Left lung (tissue), 14 donors: ENCODE measurements around the gene HMGN2. TPM values are rescaled to one million over a fixed set of nuclear protein-coding genes. Genes with fewer than 3 reads are reported as not detected.

Source experiments
- ATAC-seq: fragments of 200-7000 bp; cut with Tn5 transposase; one replicate; pipeline ENCODE4 v1.9.1; 2020; ENCODE audit warnings: moderate library complexity
- DNase-seq, 4 donors: peaks; one replicate each; pipeline ENCODE4 v3.0.0-alpha.2; 2013 to 2020
- H3K27ac ChIP-seq, 2 donors: fragments of 200-600 bp; sonication (generic) in 1 of 2; one replicate each; pipeline versions ENCODE4 v1.5.0 to v1.8.0; 2020 to 2021
- H3K27me3 ChIP-seq, 2 donors: fragments of 200-600 bp; sonication (generic) in 1 of 2; one replicate each; pipeline versions ENCODE4 v1.5.0 to v1.8.0; 2020 to 2021
- H3K36me3 ChIP-seq, 2 donors: fragments of 200-600 bp; sonication (generic) in 1 of 2; one replicate each; pipeline versions ENCODE4 v1.5.0 to v1.8.0; 2020 to 2021
- H3K4me1 ChIP-seq, 2 donors: fragments of 200-600 bp; one replicate each; pipeline ENCODE4 v1.8.0; 2021
- H3K4me3 ChIP-seq, 2 donors: fragments of 200-600 bp; sonication (generic) in 1 of 2; one replicate each; pipeline versions ENCODE4 v1.5.0 to v1.8.0; 2020 to 2021; ENCODE audit warnings: mild to moderate bottlenecking in 1 of 2
- H3K9me3 ChIP-seq, 2 donors: fragments of 200-600 bp; sonication (generic) in 1 of 2; one replicate each; pipeline versions ENCODE4 v1.5.0 to v1.8.0; 2020 to 2021
- intact Hi-C, 2 donors: fragments of 100-400 bp; cut with DNase I; formaldehyde crosslinking; loops; one replicate each; pipeline versions ENCODE4 v1.11.2 to v1.14.2; 2022
- long read RNA-seq, 12 donors: library from polyadenylated mRNA in 2 of 12; unstranded in 2 of 12; transcript quantifications; one replicate each; pipeline ENCODE4 v2.0.0 and lab custom pipeline, GENCODE V29; 2019 to 2026
- polyA plus RNA-seq, 6 donors: library from polyadenylated mRNA; unstranded; fragments of 120-200 nt; gene quantifications; one replicate each; pipeline ENCODE4 v1.2.1, GENCODE V29; 2013; ENCODE audit not compliant: insufficient read length in 6 of 6
- total RNA-seq, 2 donors: library from RNA; stranded (reverse); fragmentation: NEBNext Ultra II Directional; extraction: Animal tissue kit (Norgen Biotek cat#: 25700); gene quantifications; one replicate each; pipeline ENCODE4 v1.2.1, GENCODE V29; 2021
- TF ChIP-seq, protein P1 (sequence below), 2 donors: fragments of 200-600 bp; sonication (generic) in 1 of 2; IDR thresholded peaks; one replicate each; pipeline versions ENCODE4 v1.5.0 to v1.8.0; 2021; ENCODE audit warnings: antibody characterized with exemption in 2 of 2
- donor health status: DM: no; HTN: yes; CAD: no.
- donor health status: DM: no; HTN: no; CAD: no.

The HMGN2 gene
- 100 to 1,000 TPM; 266 to 355 TPM for total RNA-seq
- polyA plus RNA-seq: 1,000 to 10,000 TPM; 1,030 to 1,494 (median 1,162) TPM
- long read RNA-seq, donor 1, transcript HMGN2-201 (6 exons, 1,191 nt): major isoform, 648 of 1,559 reads
- long read RNA-seq, donor 1, transcript HMGN2-205 (5 exons, 952 nt): minor isoform, 7 of 1,559 reads
- long read RNA-seq, donor 1, partial matches to known transcripts: 819 of 1,559 reads
- long read RNA-seq, donor 1, other reads (novel, unspliced or antisense): 75 of 1,559 reads
- long read RNA-seq, donor 2, transcript HMGN2-201 (6 exons, 1,191 nt): major isoform, 492 of 1,452 reads
- long read RNA-seq, donor 2, transcript HMGN2-209 (2 exons, 1,496 nt): minor isoform, 5 of 1,452 reads
- long read RNA-seq, donor 2, transcript HMGN2-205 (5 exons, 952 nt): minor isoform, 15 of 1,452 reads
- long read RNA-seq, donor 2, partial matches to known transcripts: 899 of 1,452 reads
- long read RNA-seq, donor 2, other reads (novel, unspliced or antisense): 35 of 1,452 reads
- long read RNA-seq, donor 3, transcript HMGN2-201 (6 exons, 1,191 nt): major isoform, 555 of 650 reads
- long read RNA-seq, donor 3, transcript HMGN2-205 (5 exons, 952 nt): minor isoform, 6 of 650 reads
- long read RNA-seq, donor 3, partial matches to known transcripts: 40 of 650 reads
- long read RNA-seq, donor 3, other reads (novel, unspliced or antisense): 42 of 650 reads
- long read RNA-seq, donor 4, transcript HMGN2-201 (6 exons, 1,191 nt): major isoform, 389 of 428 reads
- long read RNA-seq, donor 4, partial matches to known transcripts: 10 of 428 reads
- long read RNA-seq, donor 4, other reads (novel, unspliced or antisense): 23 of 428 reads
- long read RNA-seq, donor 5, transcript HMGN2-201 (6 exons, 1,191 nt): major isoform, 472 of 840 reads
- long read RNA-seq, donor 5, transcript HMGN2-205 (5 exons, 952 nt): minor isoform, 18 of 840 reads
- long read RNA-seq, donor 5, partial matches to known transcripts: 302 of 840 reads
- long read RNA-seq, donor 5, other reads (novel, unspliced or antisense): 43 of 840 reads
- long read RNA-seq, donor 6, transcript HMGN2-209 (2 exons, 1,496 nt): minor isoform, 6 of 669 reads
- long read RNA-seq, donor 6, transcript HMGN2-205 (5 exons, 952 nt): minor isoform, 6 of 669 reads
- long read RNA-seq, donor 6, transcript HMGN2-201 (6 exons, 1,191 nt): major isoform, 535 of 669 reads
- long read RNA-seq, donor 6, partial matches to known transcripts: 78 of 669 reads
- long read RNA-seq, donor 6, other reads (novel, unspliced or antisense): 41 of 669 reads
- long read RNA-seq, donor 7, transcript HMGN2-201 (6 exons, 1,191 nt): major isoform, 286 of 337 reads
- long read RNA-seq, donor 7, transcript HMGN2-205 (5 exons, 952 nt): minor isoform, 6 of 337 reads
- long read RNA-seq, donor 7, partial matches to known transcripts: 20 of 337 reads
- long read RNA-seq, donor 7, other reads (novel, unspliced or antisense): 18 of 337 reads
- long read RNA-seq, donor 8, transcript HMGN2-209 (2 exons, 1,496 nt): minor isoform, 5 of 349 reads
- long read RNA-seq, donor 8, transcript HMGN2-201 (6 exons, 1,191 nt): major isoform, 288 of 349 reads
- long read RNA-seq, donor 8, transcript HMGN2-205 (5 exons, 952 nt): minor isoform, 5 of 349 reads
- long read RNA-seq, donor 8, partial matches to known transcripts: 35 of 349 reads
- long read RNA-seq, donor 8, other reads (novel, unspliced or antisense): 13 of 349 reads
- long read RNA-seq, donor 9, partial matches to known transcripts: 0 of 4 reads
- long read RNA-seq, donor 9, other reads (novel, unspliced or antisense): 0 of 4 reads
- long read RNA-seq, donor 10, transcript HMGN2-201 (6 exons, 1,191 nt): major isoform, 337 of 358 reads
- long read RNA-seq, donor 10, partial matches to known transcripts: 0 of 358 reads
- long read RNA-seq, donor 10, other reads (novel, unspliced or antisense): 13 of 358 reads
- long read RNA-seq, donor 11, transcript HMGN2-201 (6 exons, 1,191 nt): major isoform, 347 of 435 reads
- long read RNA-seq, donor 11, transcript HMGN2-205 (5 exons, 952 nt): minor isoform, 9 of 435 reads
- long read RNA-seq, donor 11, partial matches to known transcripts: 47 of 435 reads
- long read RNA-seq, donor 11, other reads (novel, unspliced or antisense): 25 of 435 reads
- long read RNA-seq, donor 12, transcript HMGN2-201 (6 exons, 1,191 nt): major isoform, 354 of 426 reads
- long read RNA-seq, donor 12, transcript HMGN2-205 (5 exons, 952 nt): minor isoform, 6 of 426 reads
- long read RNA-seq, donor 12, partial matches to known transcripts: 27 of 426 reads
- long read RNA-seq, donor 12, other reads (novel, unspliced or antisense): 31 of 426 reads

DNA sequence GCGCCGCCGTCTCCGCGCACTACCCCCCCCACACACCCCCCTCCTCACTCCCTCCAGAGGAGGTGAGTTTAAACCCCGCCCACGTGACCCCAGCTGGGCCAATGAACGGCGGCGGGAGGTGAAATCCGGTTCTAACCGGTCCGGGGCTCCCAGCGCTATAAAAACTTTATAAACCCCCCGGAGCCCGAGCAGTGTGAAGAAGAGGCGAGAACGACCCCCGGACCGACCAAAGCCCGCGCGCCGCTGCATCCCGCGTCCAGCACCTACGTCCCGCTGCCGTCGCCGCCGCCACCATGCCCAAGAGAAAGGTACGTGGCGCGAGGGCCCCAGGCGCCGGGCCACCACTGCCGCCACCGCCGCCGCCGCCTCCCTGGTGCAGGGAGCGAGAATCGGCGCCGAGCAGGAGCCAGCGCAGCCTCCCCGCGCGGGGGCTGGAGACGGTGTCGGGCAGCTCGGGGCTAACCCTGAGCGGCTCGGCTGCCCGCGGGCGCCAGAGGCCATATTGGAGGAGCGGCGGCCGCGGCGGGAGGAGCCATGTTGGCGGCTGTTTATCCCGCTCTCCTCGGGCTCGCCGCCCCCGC, at the start of gene HMGN2:
TSS of gene HMGN2 (plus strand) at position 121 of the 581 bp plus-strand sequence. CDS start at position 294, 173 bp downstream.
- Histone ChIP-seq H3K4me1 (peaks cover 20 to 44% of the 10 kb centered on the region in 2 donors), H3K4me3 (peak within 1 kb of the TSS; percentile 98), H3K27me3 (no peaks in the 10 kb centered on the region), H3K36me3 (peaks cover 3 to 50% of the 10 kb centered on the region in 2 donors), H3K27ac (peak within 1 kb of the TSS; percentile 99), H3K9me3 (no peaks in the 10 kb centered on the region)
- DNase-seq (peak; percentile 88 to 95 (median 94)), ATAC-seq (peak; percentile 83)
- TF ChIP-seq, protein P1, sequence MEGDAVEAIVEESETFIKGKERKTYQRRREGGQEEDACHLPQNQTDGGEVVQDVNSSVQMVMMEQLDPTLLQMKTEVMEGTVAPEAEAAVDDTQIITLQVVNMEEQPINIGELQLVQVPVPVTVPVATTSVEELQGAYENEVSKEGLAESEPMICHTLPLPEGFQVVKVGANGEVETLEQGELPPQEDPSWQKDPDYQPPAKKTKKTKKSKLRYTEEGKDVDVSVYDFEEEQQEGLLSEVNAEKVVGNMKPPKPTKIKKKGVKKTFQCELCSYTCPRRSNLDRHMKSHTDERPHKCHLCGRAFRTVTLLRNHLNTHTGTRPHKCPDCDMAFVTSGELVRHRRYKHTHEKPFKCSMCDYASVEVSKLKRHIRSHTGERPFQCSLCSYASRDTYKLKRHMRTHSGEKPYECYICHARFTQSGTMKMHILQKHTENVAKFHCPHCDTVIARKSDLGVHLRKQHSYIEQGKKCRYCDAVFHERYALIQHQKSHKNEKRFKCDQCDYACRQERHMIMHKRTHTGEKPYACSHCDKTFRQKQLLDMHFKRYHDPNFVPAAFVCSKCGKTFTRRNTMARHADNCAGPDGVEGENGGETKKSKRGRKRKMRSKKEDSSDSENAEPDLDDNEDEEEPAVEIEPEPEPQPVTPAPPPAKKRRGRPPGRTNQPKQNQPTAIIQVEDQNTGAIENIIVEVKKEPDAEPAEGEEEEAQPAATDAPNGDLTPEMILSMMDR (IDR thresholded peaks at IDR 0.05): no peak
- intact Hi-C loops: no loop called here

- Histone ChIP-seq H3K4me1 (peaks cover 16 to 31% of the 10 kb centered on the region in 2 donors), H3K27me3 (peaks cover 0 to 15% of the 10 kb centered on the region in 2 donors), H3K4me3 (no peak overlapping the region), H3K27ac (no peak overlapping the region), H3K9me3 (no peaks in the 10 kb centered on the region), H3K36me3 (peaks cover 0 to 10% of the 10 kb centered on the region in 2 donors)
- TF ChIP-seq, protein P1 (IDR thresholded peaks at IDR 0.05): no peak
- intact Hi-C loops: no loop called here
- ATAC-seq (no peak), DNase-seq (peak in 2 of 4 donors; percentile 39 to 46)
Measured at GRCh38 chr1:26429721-26430120, 42.5 kb upstream of the HMGN2 start.

DNA sequence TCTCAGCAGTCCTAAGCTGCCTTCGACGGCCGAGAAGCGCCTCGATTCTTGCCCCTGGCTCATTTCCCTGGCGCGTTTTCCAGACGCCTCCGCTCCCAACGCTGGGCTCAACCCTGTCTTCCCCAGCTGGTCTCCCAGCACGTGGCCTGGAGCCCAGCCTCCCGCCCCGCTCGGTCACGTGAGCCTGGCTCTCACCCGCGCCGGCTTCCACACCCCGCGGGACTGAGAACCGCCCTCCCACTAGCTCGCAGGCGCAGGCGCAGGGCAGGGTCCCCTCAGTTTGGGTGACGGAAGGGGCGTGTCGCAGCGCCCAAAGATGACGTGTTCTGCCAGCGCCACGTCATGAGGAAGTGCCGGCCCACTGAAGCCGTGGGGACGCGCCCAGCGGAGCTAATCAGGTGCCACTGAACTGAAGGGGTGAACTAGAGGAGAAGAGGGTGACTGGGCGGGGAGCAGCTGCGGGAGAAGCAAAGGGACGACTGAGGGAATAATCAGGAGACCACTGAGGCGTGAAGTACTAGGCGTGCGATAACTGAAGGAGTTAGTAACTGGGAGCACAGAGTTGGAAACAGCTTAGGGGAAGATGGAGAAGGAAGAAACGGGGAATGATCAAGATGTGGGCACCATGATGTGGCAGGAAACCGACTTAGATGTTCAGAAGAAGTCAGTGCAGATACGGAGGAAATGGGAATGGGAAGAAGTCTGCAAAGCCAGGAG, 40.1 kb upstream of the HMGN2 start, which contains the start of gene DHDDS:
TSS of gene DHDDS (plus strand) at position 343 of the 717 bp plus-strand sequence. CDS start 625 bp downstream, outside the sequence.
- intact Hi-C loops: no loop called here

More for the DNA sequence above, 40.1 kb upstream of the HMGN2 start, which contains the start of gene DHDDS:
- H3K27me3 ChIP-seq: no peaks in the 10 kb centered on the region
- peak; percentile 98 for ATAC-seq
- TF ChIP-seq, protein P1 (IDR thresholded peaks at IDR 0.05): no peak
- H3K4me3 ChIP-seq: peak within 1 kb of the TSS; percentile 46 to 80
- H3K36me3 ChIP-seq: peaks cover 0 to 33% of the 10 kb centered on the region in 2 donors
- H3K9me3 ChIP-seq: no peaks in the 10 kb centered on the region
- H3K27ac ChIP-seq: peak within 1 kb of the TSS; percentile 58 to 84
- H3K4me1 ChIP-seq: peaks cover 16 to 32% of the 10 kb centered on the region in 2 donors
- peak; percentile 98 to 100 (median 99) for DNase-seq
